Measurements from ENCODE around the gene TBX5. TPM values are rescaled to one million over a fixed set of nuclear protein-coding genes. Genes with fewer than 3 reads are reported as not detected.

Gene TBX5
- total and polyA plus RNA-seq, 2 experiments from 2014 or later = 0.21 TPM; not detected in 1

DNA sequence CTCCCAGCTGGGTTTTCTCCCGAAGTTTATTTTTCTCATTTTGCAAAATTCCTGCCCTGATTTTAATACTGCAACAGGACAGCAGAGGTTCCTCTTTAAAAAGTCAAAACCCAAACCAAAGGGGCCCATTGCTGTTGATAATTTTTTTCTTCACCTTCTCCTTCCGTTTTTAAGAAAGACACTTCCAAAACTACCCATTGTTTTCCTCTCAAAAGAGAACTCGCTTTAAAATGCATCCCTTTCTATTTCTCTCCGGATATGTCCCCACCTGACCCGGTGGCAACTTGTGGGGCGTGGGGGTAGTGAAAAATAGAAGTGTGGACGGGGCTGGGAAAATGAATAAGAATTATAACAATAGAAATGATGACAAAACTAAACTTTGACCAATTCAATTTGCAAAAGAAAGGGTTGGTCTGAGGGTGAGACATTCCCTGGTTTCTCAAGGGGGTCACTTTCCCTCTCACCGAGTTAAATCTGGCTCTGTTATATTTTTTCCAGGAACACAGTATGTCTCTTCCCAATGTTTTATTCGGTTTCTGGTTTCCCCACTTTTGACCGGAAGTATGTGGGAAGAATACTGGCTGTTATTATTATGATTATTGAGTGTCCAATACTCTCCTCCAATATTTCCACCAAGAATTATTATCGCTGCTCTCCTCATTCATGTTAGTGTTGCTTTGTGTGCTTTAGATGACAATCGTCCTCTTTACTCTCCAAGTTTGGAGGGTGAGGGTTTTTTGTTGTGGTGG lies 4.1 kb upstream of the TBX5 start:
- H3K9me2 ChIP-seq (ENCODE audit: insufficient read depth) = no peaks in the 10 kb centered on the region
- H3K27ac Mint-ChIP-seq = no peak overlapping the region
- H3K36me3 ChIP-seq (ENCODE audit: insufficient read depth) = no peaks in the 10 kb centered on the region
- no peaks in the 10 kb centered on the region for H3K79me2 ChIP-seq (replicated peaks; ENCODE audit: insufficient read depth)
- peak overlapping the region; percentile 44 for H3K4me3 ChIP-seq
- H3K27me3 ChIP-seq (ENCODE audit: insufficient read depth) = peaks cover 100% of the 10 kb centered on the region
- no peak overlapping the region for H3K27ac ChIP-seq (ENCODE audit: low read depth)
- no peaks in the 10 kb centered on the region for H3K36me3 Mint-ChIP-seq (ENCODE audit: low read depth)
- peaks cover 100% of the 10 kb centered on the region for H3K27me3 Mint-ChIP-seq (ENCODE audit: insufficient read depth, low read depth, poor library complexity)
- peak overlapping the region; percentile 59; the same call in 2 of the 3 replicates for H3K4me3 Mint-ChIP-seq
- no peak overlapping the region for H2AFZ ChIP-seq
- peaks cover 44% of the 10 kb centered on the region for H4K20me1 ChIP-seq (replicated peaks; ENCODE audit: insufficient read depth)
- peak overlapping the region; percentile 76 for H3K4me2 ChIP-seq
- peaks cover 38% of the 10 kb centered on the region for H3F3A ChIP-seq (replicated peaks; ENCODE audit: low read depth)
- no peak for TF ChIP-seq ZNF331 (CRISPR knock-in tag; IDR thresholded peaks at IDR 0.05; ENCODE audit: low read depth)
- peak; percentile 7; the same call in 1 of the 2 replicates for TF ChIP-seq NANOG (IDR thresholded peaks at IDR 0.05; ENCODE audit: borderline replicate concordance)
- TF ChIP-seq POLR2AphosphoS5 (IDR thresholded peaks at IDR 0.05; ENCODE audit: low read depth) = no peak
- TF ChIP-seq JUNB (IDR thresholded peaks at IDR 0.05; ENCODE audit: unreplicated experiment) = no peak
- no peak for TF ChIP-seq EZH2phosphoT487 (IDR thresholded peaks at IDR 0.05; ENCODE audit: unreplicated experiment)
- TF ChIP-seq EZH2 (IDR thresholded peaks at IDR 0.05; ENCODE audit: low read depth, unreplicated experiment) = peak; percentile 96
- TF ChIP-seq, protein P1, sequence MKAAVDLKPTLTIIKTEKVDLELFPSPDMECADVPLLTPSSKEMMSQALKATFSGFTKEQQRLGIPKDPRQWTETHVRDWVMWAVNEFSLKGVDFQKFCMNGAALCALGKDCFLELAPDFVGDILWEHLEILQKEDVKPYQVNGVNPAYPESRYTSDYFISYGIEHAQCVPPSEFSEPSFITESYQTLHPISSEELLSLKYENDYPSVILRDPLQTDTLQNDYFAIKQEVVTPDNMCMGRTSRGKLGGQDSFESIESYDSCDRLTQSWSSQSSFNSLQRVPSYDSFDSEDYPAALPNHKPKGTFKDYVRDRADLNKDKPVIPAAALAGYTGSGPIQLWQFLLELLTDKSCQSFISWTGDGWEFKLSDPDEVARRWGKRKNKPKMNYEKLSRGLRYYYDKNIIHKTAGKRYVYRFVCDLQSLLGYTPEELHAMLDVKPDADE (IDR thresholded peaks at IDR 0.05) = no peak
- H3K4me1 Mint-ChIP-seq = peaks cover 68% of the 10 kb centered on the region
- ATAC-seq (no peak), DNase-seq (ENCODE audit: low spot score) (no peak)
- H3K9me3 Mint-ChIP-seq = no peaks in the 10 kb centered on the region; the same call in 2 of the 3 replicates
- peaks cover 90% of the 10 kb centered on the region for H3K4me1 ChIP-seq (ENCODE audit: insufficient read depth)

DNA sequence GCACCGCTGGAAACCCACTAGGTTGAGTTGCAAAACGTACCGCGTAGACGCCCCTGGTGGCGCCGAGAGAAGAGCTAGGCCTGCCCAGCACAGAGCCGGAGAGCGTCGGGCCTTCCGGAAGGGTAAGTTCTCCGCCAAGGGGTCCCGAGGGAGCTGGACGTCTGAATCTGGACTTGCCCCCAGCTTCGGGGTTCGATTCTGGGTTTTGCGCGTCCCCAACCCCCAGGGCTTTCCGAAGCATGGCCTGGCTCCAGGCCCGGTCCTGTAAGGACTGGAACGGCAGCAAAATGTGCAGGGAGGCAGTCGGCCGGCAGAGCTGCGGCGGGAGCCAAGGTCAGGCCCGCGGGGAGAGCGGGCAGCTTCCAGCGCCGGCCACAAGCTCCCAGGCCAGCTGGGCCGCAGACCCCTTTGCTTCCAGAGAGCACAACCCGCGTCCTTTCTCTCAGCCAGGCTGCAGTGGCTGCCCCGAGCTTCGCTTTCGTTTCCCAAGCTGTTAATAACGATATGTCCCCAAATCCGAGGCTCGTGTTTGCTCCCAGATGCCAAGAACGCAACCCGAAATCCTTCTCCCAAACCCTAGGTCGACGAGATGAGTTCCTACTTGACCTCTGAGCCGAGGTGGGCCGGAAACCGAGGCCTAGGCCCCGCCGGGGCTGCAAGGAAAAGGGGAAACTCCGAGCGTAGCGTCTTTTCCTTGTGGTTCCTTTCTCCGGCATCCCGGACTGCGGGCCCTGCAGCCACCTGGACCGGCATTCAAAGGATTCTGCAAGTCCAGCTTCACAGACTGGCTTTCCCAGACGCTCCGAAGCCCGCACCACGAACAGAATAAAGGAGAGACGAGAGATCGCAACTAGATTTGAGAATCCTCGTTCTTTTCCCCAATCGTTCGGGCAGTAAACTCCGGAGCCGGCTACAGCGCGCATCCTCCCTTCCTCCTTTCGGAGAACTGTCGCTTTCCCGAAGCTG lies 3.2 kb upstream of the TBX5 start:
- peak overlapping the region; percentile 47; the same call in 1 of the 2 replicates for H2AFZ ChIP-seq
- Mint-ChIP-seq H3K4me3 (peak overlapping the region; percentile 59), H3K27me3 (ENCODE audit: insufficient read depth, low read depth, poor library complexity) (peaks cover 100% of the 10 kb centered on the region), H3K36me3 (ENCODE audit: low read depth) (no peaks in the 10 kb centered on the region), H3K9me3 (no peaks in the 10 kb centered on the region; the same call in 2 of the 3 replicates), H3K27ac (no peak overlapping the region), H3K4me1 (peaks cover 72% of the 10 kb centered on the region)
- H3K4me1 ChIP-seq (ENCODE audit: insufficient read depth) = peaks cover 89% of the 10 kb centered on the region
- peaks cover 37% of the 10 kb centered on the region for H4K20me1 ChIP-seq (replicated peaks; ENCODE audit: insufficient read depth)
- H3K9me2 ChIP-seq (ENCODE audit: insufficient read depth) = no peaks in the 10 kb centered on the region
- TF ChIP-seq JUNB (IDR thresholded peaks at IDR 0.05; ENCODE audit: unreplicated experiment) (no peak), STAT1 (IDR thresholded peaks at IDR 0.05; ENCODE audit: unreplicated experiment) (no peak), EZH2 (IDR thresholded peaks at IDR 0.05; ENCODE audit: low read depth, unreplicated experiment) (peak; percentile 82), EZH2phosphoT487 (IDR thresholded peaks at IDR 0.05; ENCODE audit: unreplicated experiment) (peak; percentile 93), POLR2AphosphoS5 (IDR thresholded peaks at IDR 0.05; ENCODE audit: low read depth) (no peak), NANOG (IDR thresholded peaks at IDR 0.05; ENCODE audit: borderline replicate concordance) (no peak)
- TF ChIP-seq, protein P2, sequence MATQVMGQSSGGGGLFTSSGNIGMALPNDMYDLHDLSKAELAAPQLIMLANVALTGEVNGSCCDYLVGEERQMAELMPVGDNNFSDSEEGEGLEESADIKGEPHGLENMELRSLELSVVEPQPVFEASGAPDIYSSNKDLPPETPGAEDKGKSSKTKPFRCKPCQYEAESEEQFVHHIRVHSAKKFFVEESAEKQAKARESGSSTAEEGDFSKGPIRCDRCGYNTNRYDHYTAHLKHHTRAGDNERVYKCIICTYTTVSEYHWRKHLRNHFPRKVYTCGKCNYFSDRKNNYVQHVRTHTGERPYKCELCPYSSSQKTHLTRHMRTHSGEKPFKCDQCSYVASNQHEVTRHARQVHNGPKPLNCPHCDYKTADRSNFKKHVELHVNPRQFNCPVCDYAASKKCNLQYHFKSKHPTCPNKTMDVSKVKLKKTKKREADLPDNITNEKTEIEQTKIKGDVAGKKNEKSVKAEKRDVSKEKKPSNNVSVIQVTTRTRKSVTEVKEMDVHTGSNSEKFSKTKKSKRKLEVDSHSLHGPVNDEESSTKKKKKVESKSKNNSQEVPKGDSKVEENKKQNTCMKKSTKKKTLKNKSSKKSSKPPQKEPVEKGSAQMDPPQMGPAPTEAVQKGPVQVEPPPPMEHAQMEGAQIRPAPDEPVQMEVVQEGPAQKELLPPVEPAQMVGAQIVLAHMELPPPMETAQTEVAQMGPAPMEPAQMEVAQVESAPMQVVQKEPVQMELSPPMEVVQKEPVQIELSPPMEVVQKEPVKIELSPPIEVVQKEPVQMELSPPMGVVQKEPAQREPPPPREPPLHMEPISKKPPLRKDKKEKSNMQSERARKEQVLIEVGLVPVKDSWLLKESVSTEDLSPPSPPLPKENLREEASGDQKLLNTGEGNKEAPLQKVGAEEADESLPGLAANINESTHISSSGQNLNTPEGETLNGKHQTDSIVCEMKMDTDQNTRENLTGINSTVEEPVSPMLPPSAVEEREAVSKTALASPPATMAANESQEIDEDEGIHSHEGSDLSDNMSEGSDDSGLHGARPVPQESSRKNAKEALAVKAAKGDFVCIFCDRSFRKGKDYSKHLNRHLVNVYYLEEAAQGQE (IDR thresholded peaks at IDR 0.05; ENCODE audit: unreplicated experiment) = no peak
- TF ChIP-seq, protein P3, sequence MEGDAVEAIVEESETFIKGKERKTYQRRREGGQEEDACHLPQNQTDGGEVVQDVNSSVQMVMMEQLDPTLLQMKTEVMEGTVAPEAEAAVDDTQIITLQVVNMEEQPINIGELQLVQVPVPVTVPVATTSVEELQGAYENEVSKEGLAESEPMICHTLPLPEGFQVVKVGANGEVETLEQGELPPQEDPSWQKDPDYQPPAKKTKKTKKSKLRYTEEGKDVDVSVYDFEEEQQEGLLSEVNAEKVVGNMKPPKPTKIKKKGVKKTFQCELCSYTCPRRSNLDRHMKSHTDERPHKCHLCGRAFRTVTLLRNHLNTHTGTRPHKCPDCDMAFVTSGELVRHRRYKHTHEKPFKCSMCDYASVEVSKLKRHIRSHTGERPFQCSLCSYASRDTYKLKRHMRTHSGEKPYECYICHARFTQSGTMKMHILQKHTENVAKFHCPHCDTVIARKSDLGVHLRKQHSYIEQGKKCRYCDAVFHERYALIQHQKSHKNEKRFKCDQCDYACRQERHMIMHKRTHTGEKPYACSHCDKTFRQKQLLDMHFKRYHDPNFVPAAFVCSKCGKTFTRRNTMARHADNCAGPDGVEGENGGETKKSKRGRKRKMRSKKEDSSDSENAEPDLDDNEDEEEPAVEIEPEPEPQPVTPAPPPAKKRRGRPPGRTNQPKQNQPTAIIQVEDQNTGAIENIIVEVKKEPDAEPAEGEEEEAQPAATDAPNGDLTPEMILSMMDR (conservative IDR thresholded peaks at IDR 0.05; ENCODE audit: low read depth in 2 of 2) = no peak
- no peak overlapping the region for H3K27ac ChIP-seq (ENCODE audit: low read depth)
- peak overlapping the region; percentile 76 for H3K4me2 ChIP-seq
- peak overlapping the region; percentile 44 for H3K4me3 ChIP-seq
- peak; percentile 75 for DNase-seq (ENCODE audit: low spot score)
- H3K27me3 ChIP-seq (ENCODE audit: insufficient read depth) = peaks cover 100% of the 10 kb centered on the region
- H3K79me2 ChIP-seq (replicated peaks; ENCODE audit: insufficient read depth) = no peaks in the 10 kb centered on the region
- H3F3A ChIP-seq (replicated peaks; ENCODE audit: low read depth) = peaks cover 45% of the 10 kb centered on the region
- H3K36me3 ChIP-seq (ENCODE audit: insufficient read depth) = no peaks in the 10 kb centered on the region
- ATAC-seq = peak; percentile 24
